OCI-LY7 (cell line): ENCODE results near the gene C6orf120. TPM values are rescaled to one million over a fixed set of nuclear protein-coding genes. Genes with fewer than 3 reads are reported as not detected.
"Not testable (repeated sequence)": the region's sequence is repeated elsewhere in the genome, so short reads cannot be mapped to it uniquely, and the experiment has no call there.

Experiments
- BruUV-seq: library from RNA; stranded (reverse); fragments of 400-500 nt; replicated peaks from 2 replicates; lab custom pipeline; 2021; lab: Mats Ljungman, UMichigan
- CTCF ChIA-PET: fragments of 300-600 bp; sonication (Branson Sonifier 250); formaldehyde crosslinking; loops from one replicate; lab custom pipeline; 2022; ENCODE audit warnings: antibody characterized with exemption; ENCODE audit not compliant: unreplicated experiment; lab: Charles Lee
- POLR2A ChIA-PET: fragments of 300-600 bp; sonication (Branson Sonifier 250); formaldehyde crosslinking; loops from one replicate; lab custom pipeline; 2022; ENCODE audit warnings: antibody characterized with exemption; lab: Charles Lee
- DNase-seq: peaks from one replicate; pipeline ENCODE4 v3.0.0-alpha.2; 2015; ENCODE audit warnings: low spot score
- H2AFZ ChIP-seq: fragments of 200-600 bp; sonication (generic), shearing (Covaris generic); 2 replicates; pipeline ENCODE4 v1.6.1; 2014; ENCODE audit warnings: mild to moderate bottlenecking, antibody characterized with exemption, low read length, moderate library complexity
- H3K27ac ChIP-seq: fragments of 200-600 bp; sonication (generic); 2 replicates; pipeline ENCODE4 v1.5.1; 2014; ENCODE audit warnings: mixed run types, low read depth, mild to moderate bottlenecking, moderate library complexity, low read length, inconsistent platforms; ENCODE audit not compliant: poor library complexity, severe bottlenecking
- H3K36me3 ChIP-seq: fragments of 200-600 bp; sonication (generic); 2 replicates; pipeline ENCODE4 v1.6.1; 2014; ENCODE audit warnings: mild to moderate bottlenecking, antibody characterized with exemption, low read length, moderate library complexity, mixed read lengths; ENCODE audit not compliant: insufficient read depth
- H3K4me1 ChIP-seq: fragments of 200-600 bp; sonication (generic); 2 replicates; pipeline ENCODE4 v1.5.1; 2014; ENCODE audit warnings: mild to moderate bottlenecking, low read length; ENCODE audit not compliant: insufficient read depth, poor library complexity, severe bottlenecking
- H3K4me2 ChIP-seq: fragments of 200-600 bp; sonication (generic); 2 replicates; pipeline ENCODE4 v1.6.1; 2014; ENCODE audit warnings: mild to moderate bottlenecking, low read length
- H3K4me3 ChIP-seq: fragments of 200-600 bp; sonication (generic); 2 replicates; pipeline ENCODE4 v1.5.1; 2014; ENCODE audit warnings: mild to moderate bottlenecking, low read depth, low read length; ENCODE audit not compliant: poor library complexity, severe bottlenecking
- H3K79me2 ChIP-seq: fragments of 200-600 bp; sonication (generic); 2 replicates; pipeline ENCODE4 v1.6.1; 2016; ENCODE audit warnings: low read depth, mild to moderate bottlenecking, low read length, moderate library complexity, mixed read lengths; ENCODE audit not compliant: insufficient read depth
- H3K9me2 ChIP-seq: fragments of 200-600 bp; sonication (generic); 2 replicates; pipeline ENCODE4 v1.6.1; 2016; ENCODE audit warnings: mild to moderate bottlenecking, low read length, mixed read lengths; ENCODE audit not compliant: insufficient read depth
- H3K9me3 ChIP-seq: fragments of 200-600 bp; sonication (generic); 2 replicates; pipeline ENCODE4 v1.6.1; 2014; ENCODE audit warnings: mild to moderate bottlenecking, mixed run types, low read length, mixed read lengths
- H4K20me1 ChIP-seq: fragments of 200-600 bp; sonication (generic); 2 replicates; pipeline ENCODE4 v1.6.1; 2014; ENCODE audit warnings: mild to moderate bottlenecking, antibody characterized with exemption, low read length, moderate library complexity, mixed read lengths; ENCODE audit not compliant: insufficient read depth
- CTCF ChIP-seq: fragments of 200-600 bp; sonication (generic); conservative IDR thresholded peaks from 2 replicates; pipeline ENCODE4 v1.5.1; 2014; ENCODE audit warnings: mild to moderate bottlenecking, antibody characterized with exemption, low read length, moderate library complexity, mixed read lengths
- EZH2phosphoT487 ChIP-seq: fragments of 200-600 bp; sonication (generic); IDR thresholded peaks from 2 replicates; pipeline ENCODE4 v1.6.1; 2018; ENCODE audit warnings: low read depth, borderline replicate concordance, mild to moderate bottlenecking, mixed run types, antibody characterized with exemption, low read length, moderate library complexity, mixed read lengths
- intact Hi-C: fragments of 100-400 bp; cut with micrococcal nuclease; formaldehyde crosslinking; loops from one replicate; pipeline ENCODE4 v1.10.0; 2022; ENCODE audit not compliant: unreplicated experiment
- total RNA-seq, 2 experiments: library from RNA; depleted of rRNA in 1 of 2; stranded (reverse); fragments of >200 nt in 1 of 2; shearing (Covaris generic) in 1 of 2; gene quantifications; 2 replicates each; pipeline ENCODE4 v1.2.3, GENCODE V29; 2014 to 2022

Gene C6orf120
- total RNA-seq, 2 experiments from 2014 or later, result 19.0 to 30.3 TPM

DNA sequence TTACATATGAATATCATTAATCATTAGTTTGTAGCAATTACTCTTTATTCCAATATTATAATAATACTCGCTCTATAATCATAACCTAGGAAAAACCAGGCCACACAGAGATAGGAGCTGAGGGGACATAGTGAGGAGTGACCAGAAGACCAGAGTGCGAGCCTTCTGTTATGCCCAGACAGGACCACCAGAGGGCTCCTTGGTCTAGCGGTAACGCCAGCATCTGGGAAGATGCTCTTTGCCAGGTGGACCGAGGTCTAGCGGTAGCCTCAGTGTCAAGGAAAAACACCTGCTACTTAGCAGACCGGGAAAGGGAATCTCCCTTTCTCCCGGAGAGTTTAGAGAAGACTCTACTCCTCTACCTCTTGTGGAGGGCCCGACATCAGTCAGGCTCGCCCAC is 4.8 kb upstream of the C6orf120 start:
- peak; percentile 48; the same call in 1 of the 2 replicates for TF ChIP-seq CTCF
- H3K27ac ChIP-seq, CTCF ChIA-PET, H3K4me2 ChIP-seq, H2AFZ ChIP-seq, BruUV-seq, H3K4me3 ChIP-seq, H3K9me3 ChIP-seq, DNase-seq, H3K9me2 ChIP-seq, POLR2A ChIA-PET, H3K4me1 ChIP-seq, intact Hi-C loops: not testable (repeated sequence)
- Histone ChIP-seq H3K79me2 (peaks cover 31% of the 10 kb centered on the region), H3K36me3 (peaks cover 62% of the 10 kb centered on the region), H4K20me1 (peaks cover 10% of the 10 kb centered on the region; the same call in 1 of the 2 replicates)

DNA sequence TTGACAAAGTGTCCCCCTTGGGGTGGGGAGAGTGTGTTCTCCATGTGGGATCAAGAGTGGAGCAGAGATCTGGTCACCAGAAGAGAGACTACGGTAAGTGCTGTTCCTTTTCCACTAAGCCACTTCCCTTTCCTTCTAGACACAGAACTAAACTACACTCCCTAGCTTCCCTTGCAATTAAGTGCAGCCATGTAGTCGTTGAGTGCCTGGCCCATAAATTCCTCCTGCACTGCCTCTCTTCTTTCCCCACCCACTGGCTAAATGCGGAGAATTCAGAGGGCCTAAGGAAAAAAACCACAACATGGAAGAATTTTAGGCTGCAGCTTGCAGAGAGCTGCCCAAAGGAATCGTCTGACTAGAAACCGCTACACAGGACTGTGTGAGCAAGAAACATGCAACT is 1.6 kb upstream of the C6orf120 start:
- Histone ChIP-seq H3K36me3 (peaks cover 62% of the 10 kb centered on the region), H4K20me1 (peaks cover 29% of the 10 kb centered on the region), H3K9me3 (peaks cover 9% of the 10 kb centered on the region; the same call in 1 of the 2 replicates), H2AFZ (no peak overlapping the region), H3K9me2 (no peaks in the 10 kb centered on the region), H3K4me1 (peaks cover 34% of the 10 kb centered on the region), H3K27ac (no peak overlapping the region), H3K79me2 (peaks cover 56% of the 10 kb centered on the region), H3K4me3 (peak overlapping the region; percentile 90), H3K4me2 (peak overlapping the region; percentile 92)
- CTCF ChIA-PET, result no interaction called here
- TF ChIP-seq CTCF, result no peak
- no peak for TF ChIP-seq EZH2phosphoT487
- intact Hi-C loops, result loop anchor here (5.0 kb wide), 1 partner anchor 852 kb away; the partner anchor contains the start of genes PSMB1 and TBP
- no peak for DNase-seq
- POLR2A ChIA-PET, result interaction anchor here (1.0 kb wide), 1 partner anchor 89 kb away, joined by 3 read pairs; no protein-coding TSS in a partner anchor
- no TSS peak for BruUV-seq

GRCh38 chr6:169701311-169701953 is 494 bp upstream of the C6orf120 start:
- Histone ChIP-seq H3K4me3 (peak overlapping the region; percentile 90), H4K20me1 (peaks cover 36% of the 10 kb centered on the region), H3K79me2 (peaks cover 67% of the 10 kb centered on the region), H3K9me2 (no peaks in the 10 kb centered on the region), H3K36me3 (peaks cover 62% of the 10 kb centered on the region), H3K9me3 (no peaks in the 10 kb centered on the region), H3K4me1 (peaks cover 46% of the 10 kb centered on the region), H3K4me2 (peak overlapping the region; percentile 92), H3K27ac (peak overlapping the region; percentile 63), H2AFZ (peak overlapping the region; percentile 65)
- ChIA-PET POLR2A (interaction anchor here (0.9 to 1.9 kb wide), 4 partner anchors 10 to 88 kb away, joined by 3 to 12 read pairs (median 4); no protein-coding TSS in a partner anchor), CTCF (interaction anchor here (0.5 kb wide), 1 partner anchor 117 kb away, joined by 4 read pairs; no protein-coding TSS in a partner anchor)
- peak; percentile 51 for DNase-seq
- TF ChIP-seq CTCF (no peak), EZH2phosphoT487 (no peak)
- BruUV-seq, result TSS peak; percentile 75
- intact Hi-C loops, result loop anchor here (5.0 kb wide), 1 partner anchor 851 kb away; the partner anchor contains the start of genes PSMB1 and TBP
